ENCODE results near the gene SGO2. TPM values are rescaled to one million over a fixed set of nuclear protein-coding genes. Genes with fewer than 3 reads are reported as not detected.

The SGO2 gene, protein sequence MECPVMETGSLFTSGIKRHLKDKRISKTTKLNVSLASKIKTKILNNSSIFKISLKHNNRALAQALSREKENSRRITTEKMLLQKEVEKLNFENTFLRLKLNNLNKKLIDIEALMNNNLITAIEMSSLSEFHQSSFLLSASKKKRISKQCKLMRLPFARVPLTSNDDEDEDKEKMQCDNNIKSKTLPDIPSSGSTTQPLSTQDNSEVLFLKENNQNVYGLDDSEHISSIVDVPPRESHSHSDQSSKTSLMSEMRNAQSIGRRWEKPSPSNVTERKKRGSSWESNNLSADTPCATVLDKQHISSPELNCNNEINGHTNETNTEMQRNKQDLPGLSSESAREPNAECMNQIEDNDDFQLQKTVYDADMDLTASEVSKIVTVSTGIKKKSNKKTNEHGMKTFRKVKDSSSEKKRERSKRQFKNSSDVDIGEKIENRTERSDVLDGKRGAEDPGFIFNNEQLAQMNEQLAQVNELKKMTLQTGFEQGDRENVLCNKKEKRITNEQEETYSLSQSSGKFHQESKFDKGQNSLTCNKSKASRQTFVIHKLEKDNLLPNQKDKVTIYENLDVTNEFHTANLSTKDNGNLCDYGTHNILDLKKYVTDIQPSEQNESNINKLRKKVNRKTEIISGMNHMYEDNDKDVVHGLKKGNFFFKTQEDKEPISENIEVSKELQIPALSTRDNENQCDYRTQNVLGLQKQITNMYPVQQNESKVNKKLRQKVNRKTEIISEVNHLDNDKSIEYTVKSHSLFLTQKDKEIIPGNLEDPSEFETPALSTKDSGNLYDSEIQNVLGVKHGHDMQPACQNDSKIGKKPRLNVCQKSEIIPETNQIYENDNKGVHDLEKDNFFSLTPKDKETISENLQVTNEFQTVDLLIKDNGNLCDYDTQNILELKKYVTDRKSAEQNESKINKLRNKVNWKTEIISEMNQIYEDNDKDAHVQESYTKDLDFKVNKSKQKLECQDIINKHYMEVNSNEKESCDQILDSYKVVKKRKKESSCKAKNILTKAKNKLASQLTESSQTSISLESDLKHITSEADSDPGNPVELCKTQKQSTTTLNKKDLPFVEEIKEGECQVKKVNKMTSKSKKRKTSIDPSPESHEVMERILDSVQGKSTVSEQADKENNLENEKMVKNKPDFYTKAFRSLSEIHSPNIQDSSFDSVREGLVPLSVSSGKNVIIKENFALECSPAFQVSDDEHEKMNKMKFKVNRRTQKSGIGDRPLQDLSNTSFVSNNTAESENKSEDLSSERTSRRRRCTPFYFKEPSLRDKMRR
- polyA plus RNA-seq (2011; rRNA removed) (3.2 and 7.3 TPM in 2 replicates), polyA minus RNA-seq (2011; rRNA and poly(A)+ RNA removed) (1.1 and 2.2 TPM in 2 replicates)

DNA sequence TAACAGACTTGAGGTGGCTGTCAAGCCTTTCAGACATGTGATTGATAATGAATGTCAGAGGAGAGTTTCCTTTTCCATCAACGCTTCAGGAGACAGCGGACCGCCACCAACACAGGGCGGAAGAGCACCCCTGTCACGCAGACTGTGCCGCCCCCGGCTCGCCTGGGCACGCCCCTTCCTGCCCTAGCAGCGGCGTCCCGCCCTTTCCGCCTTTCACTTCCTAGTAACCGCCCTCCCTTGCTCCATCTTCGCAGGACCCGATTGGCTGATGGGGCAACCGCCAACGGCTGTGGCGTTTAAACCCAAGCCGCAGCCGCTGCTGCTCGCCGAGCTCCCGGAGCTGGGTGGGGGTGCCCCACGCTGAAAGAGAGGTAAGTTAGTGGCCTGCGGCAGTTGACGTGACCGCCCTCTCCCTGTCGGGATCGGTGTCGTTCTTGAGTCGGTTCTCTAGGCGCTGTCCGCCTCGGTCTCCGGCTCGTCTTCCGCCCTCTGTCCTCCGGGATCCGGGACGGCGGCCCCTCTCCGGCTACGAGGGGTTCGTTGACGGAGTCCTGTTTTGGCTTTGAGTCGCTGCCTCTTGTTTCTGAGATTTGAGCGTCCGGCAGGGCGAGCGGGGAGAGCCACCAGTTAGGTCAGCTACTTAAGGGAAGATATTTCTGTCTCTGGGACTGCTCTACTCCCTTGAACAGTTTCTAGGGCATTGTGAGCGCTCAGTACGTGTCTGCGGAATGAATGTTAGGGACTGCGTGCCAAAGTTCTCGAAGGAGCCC, at the start of gene SGO2:
SGO2 (plus strand) TSS at position 326 of the 770 bp plus-strand sequence. CDS start 6,769 bp downstream, outside the sequence.
- no peaks in the 10 kb centered on the region for H3K36me3 ChIP-seq (ENCODE audit: control insufficient read depth, insufficient read depth, low read length)
- peak within 1 kb of the TSS; percentile 85 for H3K4me3 ChIP-seq (ENCODE audit: low read depth, low read length)
- TF ChIP-seq, protein P1, sequence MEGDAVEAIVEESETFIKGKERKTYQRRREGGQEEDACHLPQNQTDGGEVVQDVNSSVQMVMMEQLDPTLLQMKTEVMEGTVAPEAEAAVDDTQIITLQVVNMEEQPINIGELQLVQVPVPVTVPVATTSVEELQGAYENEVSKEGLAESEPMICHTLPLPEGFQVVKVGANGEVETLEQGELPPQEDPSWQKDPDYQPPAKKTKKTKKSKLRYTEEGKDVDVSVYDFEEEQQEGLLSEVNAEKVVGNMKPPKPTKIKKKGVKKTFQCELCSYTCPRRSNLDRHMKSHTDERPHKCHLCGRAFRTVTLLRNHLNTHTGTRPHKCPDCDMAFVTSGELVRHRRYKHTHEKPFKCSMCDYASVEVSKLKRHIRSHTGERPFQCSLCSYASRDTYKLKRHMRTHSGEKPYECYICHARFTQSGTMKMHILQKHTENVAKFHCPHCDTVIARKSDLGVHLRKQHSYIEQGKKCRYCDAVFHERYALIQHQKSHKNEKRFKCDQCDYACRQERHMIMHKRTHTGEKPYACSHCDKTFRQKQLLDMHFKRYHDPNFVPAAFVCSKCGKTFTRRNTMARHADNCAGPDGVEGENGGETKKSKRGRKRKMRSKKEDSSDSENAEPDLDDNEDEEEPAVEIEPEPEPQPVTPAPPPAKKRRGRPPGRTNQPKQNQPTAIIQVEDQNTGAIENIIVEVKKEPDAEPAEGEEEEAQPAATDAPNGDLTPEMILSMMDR (IDR thresholded peaks at IDR 0.05; ENCODE audit: insufficient read depth, low read depth, low read length): peak; percentile 26; the same call in 1 of the 2 replicates
- POLR2A ChIA-PET: no interaction called here
- peaks cover 6% of the 10 kb centered on the region for H3K27me3 ChIP-seq (ENCODE audit: control insufficient read depth, insufficient read depth, low read length)
- DNase-seq (ENCODE audit: low read depth): peak; percentile 69
- CTCF ChIA-PET: interaction anchor here (0.7 to 5.8 kb wide), 5 partner anchors 10 to 548 kb away, joined by 3 to 29 read pairs (median 4); partner anchors contain the start of gene KCTD18

DNA sequence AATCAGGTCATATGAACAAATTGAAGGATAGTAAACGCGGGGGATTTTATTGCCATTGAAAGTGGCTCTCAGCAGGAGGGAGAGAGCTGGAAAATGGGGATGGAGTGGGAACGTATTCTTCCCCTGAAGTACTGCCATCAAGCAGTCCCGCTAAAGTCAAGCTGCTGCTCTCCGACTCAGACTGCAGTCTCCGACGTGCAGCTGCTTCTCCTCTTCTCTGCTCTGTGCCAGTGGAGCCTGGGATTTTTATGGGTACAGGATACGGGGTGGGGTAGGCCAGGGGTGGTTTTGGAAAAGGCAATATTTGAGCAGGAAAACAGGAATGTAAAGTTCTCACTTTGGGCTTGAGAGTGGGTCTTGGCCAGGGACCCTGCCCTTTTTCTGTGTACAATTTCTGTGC, 49.2 kb upstream of the SGO2 start:
- H3K27me3 ChIP-seq (ENCODE audit: control insufficient read depth, insufficient read depth, low read length): no peaks in the 10 kb centered on the region
- TF ChIP-seq, protein P1 (IDR thresholded peaks at IDR 0.05; ENCODE audit: insufficient read depth, low read depth, low read length): no peak
- no peak for DNase-seq (ENCODE audit: low read depth)
- H3K4me3 ChIP-seq (ENCODE audit: low read depth, low read length): no peak overlapping the region
- CTCF ChIA-PET: interaction anchor here (0.7 to 2.2 kb wide), 5 partner anchors 35 to 503 kb away, joined by 3 to 8 read pairs (median 3); no protein-coding TSS in a partner anchor
- POLR2A ChIA-PET: no interaction called here
- H3K36me3 ChIP-seq (ENCODE audit: control insufficient read depth, insufficient read depth, low read length): peaks cover 6% of the 10 kb centered on the region; the same call in 1 of the 2 replicates

DNA sequence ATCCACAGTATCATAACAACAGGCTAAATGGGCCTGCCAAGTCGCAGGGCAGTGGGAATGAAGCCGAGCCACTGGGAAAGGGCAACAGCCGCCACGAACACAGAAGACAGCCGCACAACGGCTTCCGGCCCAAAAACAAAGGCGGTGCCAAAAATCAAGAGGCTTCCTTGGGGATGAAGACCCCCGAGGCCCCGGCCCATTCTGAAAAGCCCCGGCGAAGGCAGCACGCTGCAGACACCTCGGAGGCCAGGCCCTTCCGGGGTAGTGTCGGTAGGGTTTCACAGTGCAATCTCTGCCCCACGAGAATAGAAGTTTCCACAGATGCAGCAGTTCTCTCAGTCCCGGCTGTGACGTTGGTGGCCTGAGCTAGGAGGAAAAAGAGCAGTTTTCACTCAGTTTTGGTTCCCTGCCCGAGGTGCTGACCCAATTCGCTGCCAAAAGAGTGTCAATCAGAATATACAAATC, 48.3 kb upstream of the SGO2 start:
- Histone ChIP-seq H3K27me3 (ENCODE audit: control insufficient read depth, insufficient read depth, low read length) (no peaks in the 10 kb centered on the region), H3K36me3 (ENCODE audit: control insufficient read depth, insufficient read depth, low read length) (peaks cover 6% of the 10 kb centered on the region; the same call in 1 of the 2 replicates), H3K4me3 (ENCODE audit: low read depth, low read length) (no peak overlapping the region)
- ChIA-PET POLR2A (no interaction called here), CTCF (interaction anchor here (2.1 kb wide), 1 partner anchor 492 kb away, joined by 10 read pairs; no protein-coding TSS in a partner anchor)
- TF ChIP-seq, protein P1 (IDR thresholded peaks at IDR 0.05; ENCODE audit: insufficient read depth, low read depth, low read length): no peak
- DNase-seq (ENCODE audit: low read depth): no peak

DNA sequence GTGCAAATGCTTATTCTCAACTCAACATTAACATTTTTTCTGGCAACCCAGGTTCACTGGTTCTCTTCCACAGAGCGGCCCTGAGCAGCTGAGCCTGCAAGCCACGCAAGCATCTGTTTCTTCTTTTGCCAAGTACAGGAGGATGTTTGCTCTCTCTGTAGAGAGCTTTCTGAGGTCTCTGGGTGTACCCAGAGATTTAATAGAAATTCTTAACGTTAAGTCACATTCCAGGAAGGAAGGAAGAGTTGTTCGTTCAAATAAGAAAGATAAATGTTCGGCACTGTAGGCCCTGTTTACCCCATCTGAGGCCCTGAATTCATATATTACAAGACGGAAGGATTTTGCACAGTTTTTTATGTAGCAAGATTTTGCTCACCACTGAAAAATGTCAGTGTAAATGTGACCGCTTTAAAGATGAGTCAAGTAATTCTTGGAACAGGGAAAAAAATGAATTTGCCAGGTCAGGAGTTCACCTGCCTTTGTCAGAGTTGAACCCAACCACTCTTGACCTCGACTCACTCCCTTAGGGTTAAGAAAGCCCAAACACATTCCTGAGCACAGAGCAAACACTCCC, 46.2 kb upstream of the SGO2 start:
- TF ChIP-seq, protein P1 (IDR thresholded peaks at IDR 0.05; ENCODE audit: insufficient read depth, low read depth, low read length): no peak
- CTCF ChIA-PET: interaction anchor here (1.0 to 6.6 kb wide), 7 partner anchors 10 to 505 kb away, joined by 3 to 62 read pairs (median 10); partner anchors contain the start of gene SPATS2L
- peak; percentile 65 for DNase-seq (ENCODE audit: low read depth)
- POLR2A ChIA-PET: no interaction called here
- H3K36me3 ChIP-seq (ENCODE audit: control insufficient read depth, insufficient read depth, low read length): peaks cover 4% of the 10 kb centered on the region; the same call in 1 of the 2 replicates
- H3K27me3 ChIP-seq (ENCODE audit: control insufficient read depth, insufficient read depth, low read length): no peaks in the 10 kb centered on the region
- H3K4me3 ChIP-seq (ENCODE audit: low read depth, low read length): no peak overlapping the region
